H1 (cell line): Measurements from ENCODE around the gene UBL5. TPM values are rescaled to one million over a fixed set of nuclear protein-coding genes. Genes with fewer than 3 reads are reported as not detected.

Experiments used
- CTCF ChIA-PET: fragments of 300-600 bp; sonication (Branson Sonifier 250); formaldehyde crosslinking; loops from one replicate; lab custom pipeline; 2021; ENCODE audit not compliant: partially characterized antibody; lab: Charles Lee
- POLR2A ChIA-PET: fragments of 300-600 bp; sonication (Branson Sonifier 250); formaldehyde crosslinking; loops from one replicate; lab custom pipeline; 2021; ENCODE audit warnings: inconsistent platforms; ENCODE audit not compliant: partially characterized antibody; lab: Charles Lee
- DNase-seq, 2 experiments: peaks; one replicate each; pipeline versions ENCODE4 v3.0.0 to v3.0.0-alpha.2; 2010 to 2022; ENCODE audit warnings: low spot score in 2 of 2, low read depth in 1 of 2, mixed read lengths in 1 of 2
- FAIRE-seq: peaks from 2 replicates; lab custom pipeline; 2011; peaks lifted over from hg19 to GRCh38; lab: Jason Lieb, UNC
- H2AFZ ChIP-seq: 2 replicates; pipeline ENCODE4 v1.8.1; 2012; ENCODE audit warnings: low read length, inconsistent platforms
- H2AK5ac ChIP-seq: 2 replicates; pipeline ENCODE4 v1.6.1; 2013; ENCODE audit warnings: low read depth, low read length
- H2BK120ac ChIP-seq: replicated peaks from 2 replicates; pipeline ENCODE3; 2013; ENCODE audit warnings: low read depth, low read length, inconsistent platforms
- H2BK12ac ChIP-seq: 2 replicates; pipeline ENCODE4 v1.6.1; 2013; ENCODE audit warnings: low read depth, low read length
- H2BK15ac ChIP-seq: 2 replicates; pipeline ENCODE4 v1.6.1; 2013; ENCODE audit warnings: low read length
- H2BK20ac ChIP-seq: 2 replicates; pipeline ENCODE4 v1.6.1; 2013; ENCODE audit warnings: low read length
- H2BK5ac ChIP-seq: 2 replicates; pipeline ENCODE4 v1.6.1; 2013; ENCODE audit warnings: low read depth, low read length
- H3K14ac ChIP-seq: 2 replicates; pipeline ENCODE4 v1.6.1; 2013; ENCODE audit warnings: inconsistent platforms; ENCODE audit not compliant: insufficient read length
- H3K18ac ChIP-seq: 2 replicates; pipeline ENCODE4 v1.6.1; 2013; ENCODE audit warnings: low read length; ENCODE audit errors: extremely low read depth
- H3K23ac ChIP-seq: 2 replicates; pipeline ENCODE4 v1.6.1; 2013; ENCODE audit warnings: inconsistent platforms; ENCODE audit not compliant: insufficient read length
- H3K23me2 ChIP-seq: 2 replicates; pipeline ENCODE4 v1.6.1; 2013; ENCODE audit warnings: low read depth, low read length
- H3K27ac ChIP-seq: 2 replicates; pipeline ENCODE4 v1.6.1; 2011; ENCODE audit warnings: low read depth, low read length, inconsistent platforms
- H3K27me3 ChIP-seq, 4 experiments: replicated peaks in 1 of 4; 1 replicate in 1 of 4; 2 replicates in 3 of 4; pipeline versions ENCODE4 v1.6.1 to v1.8.1; 2011 to 2013; ENCODE audit warnings: low read length in 3 of 4, mild to moderate bottlenecking in 3 of 4, inconsistent platforms in 2 of 4, mixed read lengths in 2 of 4, moderate library complexity in 1 of 4; ENCODE audit not compliant: control insufficient read depth in 3 of 4, insufficient read depth in 3 of 4; ENCODE audit errors: extremely low read depth in 1 of 4
- H3K36me3 ChIP-seq, 4 experiments: 2 replicates each; pipeline versions ENCODE4 v1.6.1 to v1.8.1; 2011 to 2013; ENCODE audit warnings: mild to moderate bottlenecking in 4 of 4, low read length in 3 of 4, moderate library complexity in 2 of 4, control low read depth in 1 of 4, inconsistent platforms in 1 of 4; ENCODE audit not compliant: insufficient read depth in 4 of 4, control insufficient read depth in 2 of 4
- H3K4ac ChIP-seq: replicated peaks from 2 replicates; pipeline ENCODE3; 2013; ENCODE audit warnings: low read length, low read depth, mixed read lengths, inconsistent platforms; ENCODE audit not compliant: insufficient read length
- H3K4me1 ChIP-seq, 4 experiments: replicated peaks in 1 of 4; 1 replicate in 1 of 4; 2 replicates in 3 of 4; pipeline versions ENCODE4 v1.6.1 to v1.8.1; 2011 to 2013; ENCODE audit warnings: low read length in 3 of 4, inconsistent platforms in 2 of 4, mixed read lengths in 1 of 4; ENCODE audit not compliant: insufficient read depth in 4 of 4, control insufficient read depth in 3 of 4
- H3K4me2 ChIP-seq, 2 experiments: 2 replicates each; pipeline versions ENCODE4 v1.6.1 to v1.8.1; 2011 to 2013; ENCODE audit warnings: low read depth in 2 of 2, low read length in 2 of 2, control low read depth in 1 of 2, inconsistent platforms in 1 of 2, mild to moderate bottlenecking in 1 of 2; ENCODE audit not compliant: insufficient read depth in 1 of 2
- H3K4me3 ChIP-seq, 4 experiments: fragments of 200-600, 300-600 bp in 1 of 4; sonication (generic), shearing (Covaris generic), sonication (Bioruptor Twin) in 1 of 4; 2 replicates each; pipeline versions ENCODE4 v1.5.1 to v1.8.1; 2011 to 2016; ENCODE audit warnings: low read length in 4 of 4, low read depth in 3 of 4, control low read depth in 2 of 4, inconsistent platforms in 2 of 4, mild to moderate bottlenecking in 2 of 4, mixed read lengths in 1 of 4, moderate library complexity in 1 of 4; ENCODE audit not compliant: insufficient read depth in 2 of 4; ENCODE audit errors: extremely low read depth in 1 of 4
- H3K56ac ChIP-seq: replicated peaks from 2 replicates; pipeline ENCODE3; 2013; ENCODE audit warnings: low read depth, mild to moderate bottlenecking, mixed read lengths, low read length, inconsistent platforms; ENCODE audit not compliant: insufficient read length
- H3K79me1 ChIP-seq: 2 replicates; pipeline ENCODE4 v1.6.1; 2013; ENCODE audit warnings: low read depth, low read length, control low read depth
- H3K79me2 ChIP-seq, 2 experiments: 2 replicates each; pipeline versions ENCODE4 v1.6.1 to v1.8.1; 2012 to 2013; ENCODE audit warnings: low read length in 2 of 2, mild to moderate bottlenecking in 2 of 2, inconsistent platforms in 1 of 2; ENCODE audit not compliant: insufficient read depth in 2 of 2, control insufficient read depth in 1 of 2
- H3K9ac ChIP-seq, 4 experiments: replicated peaks in 1 of 4; 1 replicate in 1 of 4; 2 replicates in 3 of 4; pipeline versions ENCODE4 v1.6.1 to v1.8.1; 2011 to 2013; ENCODE audit warnings: low read depth in 3 of 4, low read length in 3 of 4, control low read depth in 2 of 4, mild to moderate bottlenecking in 2 of 4, moderate library complexity in 2 of 4, inconsistent platforms in 1 of 4; ENCODE audit errors: extremely low read depth in 1 of 4
- H3K9me3 ChIP-seq, 2 experiments: 2 replicates each; pipeline versions ENCODE4 v1.6.1 to v1.8.1; 2012 to 2013; ENCODE audit warnings: mild to moderate bottlenecking in 2 of 2, moderate library complexity in 2 of 2, control low read depth in 1 of 2, inconsistent platforms in 1 of 2, low read depth in 1 of 2, low read length in 1 of 2, mixed read lengths in 1 of 2; ENCODE audit not compliant: insufficient read depth in 2 of 2
- H4K20me1 ChIP-seq, 2 experiments: replicated peaks in 1 of 2; 2 replicates each; pipeline versions ENCODE3 to v1.8.1; 2011 to 2013; ENCODE audit warnings: inconsistent platforms in 2 of 2, low read length in 2 of 2, mild to moderate bottlenecking in 1 of 2; ENCODE audit not compliant: insufficient read depth in 2 of 2, control insufficient read depth in 1 of 2
- H4K5ac ChIP-seq: 2 replicates; pipeline ENCODE4 v1.6.1; 2013; ENCODE audit warnings: low read length, low read depth, mixed read lengths, inconsistent platforms; ENCODE audit not compliant: insufficient read length
- H4K8ac ChIP-seq: 2 replicates; pipeline ENCODE4 v1.8.0; 2013; ENCODE audit warnings: mild to moderate bottlenecking, moderate library complexity, low read length, inconsistent platforms; ENCODE audit not compliant: insufficient read depth; ENCODE audit errors: extremely low read depth
- H4K91ac ChIP-seq: replicated peaks from 2 replicates; pipeline ENCODE3; 2013; ENCODE audit warnings: low read length, mixed read lengths, inconsistent platforms; ENCODE audit not compliant: insufficient read length
- GABPA ChIP-seq: IDR thresholded peaks from 2 replicates; pipeline ENCODE4 v1.6.1; 2011; ENCODE audit warnings: mild to moderate bottlenecking, low read length, moderate library complexity, borderline replicate concordance; ENCODE audit not compliant: insufficient read depth
- WGBS, 2 experiments: shearing (Covaris generic) in 1 of 2; methylation state at CpG; one replicate each; pipeline versions ENCODE4 v1.1.6 to v1.1.7; 2013 to 2015; ENCODE audit warnings: low lambda C conversion rate in 2 of 2, mixed read lengths in 2 of 2, inconsistent platforms in 1 of 2, low coverage in 1 of 2, missing lambda C conversion rate in 1 of 2; ENCODE audit not compliant: insufficient replicate concordance in 2 of 2, insufficient coverage in 1 of 2, insufficient read length in 1 of 2; ENCODE audit errors: extremely low coverage in 1 of 2, missing lambda C conversion rate in 1 of 2; 5-methylcytosine and 5-hydroxymethylcytosine counted together
- polyA plus RNA-seq, 7 experiments: library from polyadenylated mRNA; depleted of rRNA in 3 of 7; stranded (reverse) in 5 of 7; unstranded in 2 of 7; fragments of >200 nt in 5 of 7; fragments of 200-250 nt in 2 of 7; gene quantifications; 1 replicate in 5 of 7; 2 replicates in 1 of 7; 4 replicates in 1 of 7; pipeline versions ENCODE4 v1.2.1 to v1.2.3, GENCODE V29; 2011 to 2013; ENCODE audit warnings: missing spikeins in 2 of 7, mixed read lengths in 2 of 7
- total RNA-seq: library from RNA; stranded (reverse); fragmentation: NEBNext Ultra II Directional; extraction: Animal tissue kit (Norgen Biotek cat#: 25700); gene quantifications from 2 replicates; pipeline ENCODE4 v1.2.1, GENCODE V29; 2021

The UBL5 gene
- total and polyA plus RNA-seq, 2 of the 8 experiments (the other 6 are each of a cell fraction or from before 2014, with no cell fraction given), result 416 to 1,209 TPM

GRCh38 chr19:9842834-9843625, 15.3 kb downstream of the UBL5 start:
- Histone ChIP-seq H3K23me2 (no peaks in the 10 kb centered on the region), H4K5ac (no peak overlapping the region), H2BK20ac (no peak overlapping the region), H4K91ac (no peak overlapping the region), H2AK5ac (no peak overlapping the region), H4K8ac (no peak overlapping the region), H2AFZ (no peak overlapping the region), H3K4me1 (peaks cover 0 to 1% (median 0%) of the 10 kb centered on the region in 4 experiments; a peak in 2 of 7 replicates), H3K4me2 (no peak overlapping the region), H2BK120ac (no peak overlapping the region), H3K4me3 (no peak overlapping the region), H3K23ac (no peak overlapping the region), H3K9me3 (no peaks in the 10 kb centered on the region), H2BK5ac (no peak overlapping the region), H3K56ac (no peak overlapping the region), H3K18ac (no peak overlapping the region), H3K27ac (no peak overlapping the region), H3K9ac (no peak overlapping the region), H3K79me1 (peaks cover under 1% of the 10 kb centered on the region), H3K36me3 (peaks cover 5 to 36% (median 9%) of the 10 kb centered on the region in 4 experiments; a peak in 6 of 8 replicates), H4K20me1 (peaks cover 14 to 37% of the 10 kb centered on the region in 2 experiments), H3K4ac (no peak overlapping the region), H2BK15ac (no peak overlapping the region), H3K27me3 (no peaks in the 10 kb centered on the region), H3K14ac (no peak overlapping the region), H2BK12ac (no peak overlapping the region), H3K79me2 (no peaks in the 10 kb centered on the region; a peak in 1 of 4 replicates)
- WGBS, 2 experiments, result 84% methylated on average over 9 of the region's 9 CpGs; no CpG with 5 or more reads in 1 of the 2 experiments
- FAIRE-seq (no peak), DNase-seq (no peak)
- POLR2A ChIA-PET, result interaction anchor here (0.5 kb wide), 1 partner anchor 18 kb away, joined by 3 read pairs; no protein-coding TSS in a partner anchor
- no peak for TF ChIP-seq GABPA
- CTCF ChIA-PET, result no interaction called here
